HepG2 (cell line): ENCODE data around the gene MYH7B. TPM values are rescaled to one million over a fixed set of nuclear protein-coding genes. Genes with fewer than 3 reads are reported as not detected.

Source experiments
- ELF1 ChIP-seq: sonication (generic); formaldehyde crosslinking; IDR thresholded peaks from 2 replicates; pipeline ENCODE4 v1.4.0; 2020; ENCODE audit warnings: missing genetic modification reagents
- GRHL1 ChIP-seq: sonication (generic); formaldehyde crosslinking; conservative IDR thresholded peaks from 2 replicates; pipeline ENCODE4 v1.8.0; 2022; ENCODE audit warnings: missing genetic modification reagents
- KDM2A ChIP-seq: sonication (generic); formaldehyde crosslinking; IDR thresholded peaks from 2 replicates; pipeline ENCODE4 v1.4.0; 2020; ENCODE audit warnings: low read depth, missing genetic modification reagents, borderline replicate concordance
- NR2C2 ChIP-seq: sonication (generic); formaldehyde crosslinking; IDR thresholded peaks from 2 replicates; pipeline ENCODE4 v1.4.0; 2020; ENCODE audit warnings: missing genetic modification reagents, mild to moderate bottlenecking, moderate library complexity, borderline replicate concordance
- NR2F1 ChIP-seq, 2 experiments: fragments of 450-650 bp in 1 of 2; formaldehyde crosslinking in 1 of 2; IDR thresholded peaks; 2 replicates each; pipeline versions ENCODE4 v1.5.0 to v1.6.1; 2016 to 2020; ENCODE audit warnings: mild to moderate bottlenecking in 1 of 2, missing compliant biosample characterization in 1 of 2, missing genetic modification reagents in 1 of 2, moderate library complexity in 1 of 2
- SOX5 ChIP-seq: IDR thresholded peaks from 2 replicates; pipeline ENCODE4 v1.6.1; 2016; ENCODE audit warnings: borderline replicate concordance
- SP5 ChIP-seq: IDR thresholded peaks from 2 replicates; pipeline ENCODE4 v1.6.1; 2016; ENCODE audit warnings: low read depth, borderline replicate concordance
- TAF1 ChIP-seq: sonication (generic); formaldehyde crosslinking; IDR thresholded peaks from 2 replicates; pipeline ENCODE4 v1.4.0; 2020; ENCODE audit warnings: missing genetic modification reagents
- USF2 ChIP-seq, 2 experiments: sonication (generic) in 1 of 2; formaldehyde crosslinking in 1 of 2; IDR thresholded peaks; 2 replicates each; pipeline versions ENCODE4 v1.5.1 to v1.6.1; 2011 to 2020; ENCODE audit warnings: borderline replicate concordance in 1 of 2, low read depth in 1 of 2, low read length in 1 of 2, mild to moderate bottlenecking in 1 of 2, missing genetic modification reagents in 1 of 2, moderate library complexity in 1 of 2
- ZBTB43 ChIP-seq: sonication (generic); formaldehyde crosslinking; conservative IDR thresholded peaks from 2 replicates; pipeline ENCODE4 v1.4.0; 2020; ENCODE audit warnings: missing genetic modification reagents
- ZFP36L2 ChIP-seq: sonication (generic); formaldehyde crosslinking; IDR thresholded peaks from 2 replicates; pipeline ENCODE4 v1.4.0; 2020; ENCODE audit warnings: missing genetic modification reagents
- ZNF318 ChIP-seq: sonication (generic); formaldehyde crosslinking; IDR thresholded peaks from 2 replicates; pipeline ENCODE4 v1.4.0; 2020; ENCODE audit warnings: mild to moderate bottlenecking, missing genetic modification reagents
- ZNF414 ChIP-seq: sonication (generic); formaldehyde crosslinking; IDR thresholded peaks from 2 replicates; pipeline ENCODE4 v1.5.0; 2020; ENCODE audit warnings: missing genetic modification reagents
- ZNF773 ChIP-seq: sonication (generic); formaldehyde crosslinking; IDR thresholded peaks from 2 replicates; pipeline ENCODE4 v1.4.0; 2020; ENCODE audit warnings: missing genetic modification reagents, borderline replicate concordance
- polyA plus RNA-seq, 8 experiments: library from polyadenylated mRNA; depleted of rRNA in 3 of 8; stranded (reverse) in 7 of 8; unstranded in 1 of 8; fragments of >200 nt; fragmentation: Illumina TruSeq in 4 of 8; extraction: Trizol in 4 of 8; gene quantifications; 2 replicates each; pipeline versions ENCODE4 v1.2.1 to v1.2.3, GENCODE V29; 2011 to 2016; ENCODE audit warnings: low read depth in 4 of 8, missing spikeins in 1 of 8, mixed read lengths in 1 of 8; ENCODE audit not compliant: insufficient read depth in 1 of 8
- total RNA-seq, 5 experiments: library from RNA; depleted of rRNA; stranded (reverse); fragments of >200 nt; fragmentation: Illumina TruSeq; extraction: Trizol; gene quantifications; 2 replicates each; pipeline ENCODE4 v1.2.3, GENCODE V29; 2016; ENCODE audit warnings: low read depth in 1 of 5

Gene MYH7B
- total and polyA plus RNA-seq, 2 of the 13 experiments (the other 11 are each of a cell fraction or from before 2014, with no cell fraction given), result 0.05 to 0.20 TPM

GRCh38 chr20:34990661-34991214 lies 35.1 kb downstream of the MYH7B start (continued):
- no peak for TF ChIP-seq GRHL1 (CRISPR knock-in tag)
- TF ChIP-seq NR2F1 (CRISPR knock-in tag; IDR thresholded peaks at IDR 0.05), result peak in 1 of 2 experiments; percentile 45; a peak in 1 of 4 replicates
- no peak for TF ChIP-seq ZNF414 (CRISPR knock-in tag)
- TF ChIP-seq ZNF318 (CRISPR knock-in tag), result no peak
- TF ChIP-seq ZFP36L2 (CRISPR knock-in tag), result no peak
- TF ChIP-seq ELF1 (CRISPR knock-in tag), result no peak
- TF ChIP-seq SOX5 (CRISPR knock-in tag), result no peak
- peak; percentile 52; the same call in 1 of the 2 replicates for TF ChIP-seq KDM2A (CRISPR knock-in tag)
- TF ChIP-seq ZNF773 (CRISPR knock-in tag), result no peak
- TF ChIP-seq ZBTB43 (CRISPR knock-in tag), result no peak
- TF ChIP-seq TAF1 (CRISPR knock-in tag), result no peak
- TF ChIP-seq SP5 (CRISPR knock-in tag), result no peak
- TF ChIP-seq NR2C2 (CRISPR knock-in tag), result peak; percentile 15; the same call in 1 of the 2 replicates
- no peak for TF ChIP-seq USF2 (IDR thresholded peaks at IDR 0.05; ENCODE audit: low read depth, low read length)
- TF ChIP-seq USF2 (CRISPR knock-in tag; IDR thresholded peaks at IDR 0.05; ENCODE audit: borderline replicate concordance), result no peak
